GM19043 (cell line): ENCODE results near the gene SMC6.

Experiments
- ATAC-seq: cut with Tn5 transposase; IDR thresholded peaks from one replicate; pipeline ENCODE4 v1.9.1; 2021; ENCODE audit warnings: low read depth; ENCODE audit not compliant: unreplicated experiment

The SMC6 gene

GRCh38 chr2:17657759-17658158, 95.9 kb downstream of the SMC6 start:
- no peak for ATAC-seq

- ATAC-seq, result no peak
Measured at GRCh38 chr2:17652681-17653394, 100.8 kb downstream of the SMC6 start.

GRCh38 chr2:17649026-17649425, 104.6 kb downstream of the SMC6 start:
- ATAC-seq, result no peak

- ATAC-seq, result no peak
Measured at GRCh38 chr2:17648581-17648980, 105.0 kb downstream of the SMC6 start.

GRCh38 chr2:17646838-17647701, 106.5 kb downstream of the SMC6 start:
- no peak for ATAC-seq

GRCh38 chr2:17646081-17646554, 107.5 kb downstream of the SMC6 start:
- peak; percentile 87 for ATAC-seq

GRCh38 chr2:17644997-17645720, 108.5 kb downstream of the SMC6 start:
- ATAC-seq, result no peak

- ATAC-seq, result no peak
Measured at GRCh38 chr2:17643031-17643615, 110.5 kb downstream of the SMC6 start.

GRCh38 chr2:17640406-17640805, 113.2 kb downstream of the SMC6 start:
- no peak for ATAC-seq

- ATAC-seq, result no peak
Measured at GRCh38 chr2:17638196-17638743, 115.3 kb downstream of the SMC6 start.

GRCh38 chr2:17637131-17637906, 116.3 kb downstream of the SMC6 start:
- ATAC-seq, result no peak

- no peak for ATAC-seq
Measured at GRCh38 chr2:17636257-17636656, 117.4 kb downstream of the SMC6 start.

- no peak for ATAC-seq
Measured at GRCh38 chr2:17634997-17635396, 118.6 kb downstream of the SMC6 start.

- ATAC-seq, result no peak
Measured at GRCh38 chr2:17630089-17630488, 123.5 kb downstream of the SMC6 start.

GRCh38 chr2:17628349-17629261, 125.0 kb downstream of the SMC6 start:
- peak; percentile 48 for ATAC-seq

GRCh38 chr2:17627434-17627833, 126.2 kb downstream of the SMC6 start:
- ATAC-seq, result no peak

- no peak for ATAC-seq
Measured at GRCh38 chr2:17626986-17627385, 126.6 kb downstream of the SMC6 start.

GRCh38 chr2:17625446-17625845, 128.2 kb downstream of the SMC6 start:
- ATAC-seq, result no peak

- no peak for ATAC-seq
Measured at GRCh38 chr2:17621781-17622180, 131.8 kb downstream of the SMC6 start.
